GM10266 (cell line): ENCODE measurements around the gene GIGYF1.
"Not testable (repeated sequence)": the region's sequence is repeated elsewhere in the genome, so short reads cannot be mapped to it uniquely, and the experiment has no call there.

Source experiments
- DNase-seq: peaks from one replicate; pipeline ENCODE4 v3.0.0; 2012; ENCODE audit errors: extremely low spot score
- TF ChIP-seq, protein P1 (sequence below): IDR thresholded peaks from 2 replicates; pipeline ENCODE4 v1.5.1; 2012; ENCODE audit warnings: mild to moderate bottlenecking, low read depth; ENCODE audit not compliant: control insufficient read depth, insufficient read depth; ENCODE audit errors: missing control alignments

The GIGYF1 gene

DNA sequence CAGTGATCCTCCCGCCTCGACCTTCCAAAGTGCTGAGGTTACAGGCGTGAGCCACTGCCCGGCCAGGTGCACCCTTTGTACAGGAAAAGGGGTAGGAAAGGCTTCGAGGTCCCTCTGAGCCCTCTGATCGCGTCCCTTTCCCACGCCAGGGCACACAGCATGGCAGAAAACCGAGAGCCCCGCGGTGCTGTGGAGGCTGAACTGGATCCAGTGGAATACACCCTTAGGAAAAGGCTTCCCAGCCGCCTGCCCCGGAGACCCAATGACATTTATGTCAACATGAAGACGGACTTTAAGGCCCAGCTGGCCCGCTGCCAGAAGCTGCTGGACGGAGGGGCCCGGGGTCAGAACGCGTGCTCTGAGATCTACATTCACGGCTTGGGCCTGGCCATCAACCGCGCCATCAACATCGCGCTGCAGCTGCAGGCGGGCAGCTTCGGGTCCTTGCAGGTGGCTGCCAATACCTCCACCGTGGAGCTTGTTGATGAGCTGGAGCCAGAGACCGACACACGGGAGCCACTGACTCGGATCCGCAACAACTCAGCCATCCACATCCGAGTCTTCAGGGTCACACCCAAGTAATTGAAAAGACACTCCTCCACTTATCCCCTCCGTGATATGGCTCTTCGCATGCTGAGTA, 12.7 kb upstream of the GIGYF1 start:
- DNase-seq = no peak

DNA sequence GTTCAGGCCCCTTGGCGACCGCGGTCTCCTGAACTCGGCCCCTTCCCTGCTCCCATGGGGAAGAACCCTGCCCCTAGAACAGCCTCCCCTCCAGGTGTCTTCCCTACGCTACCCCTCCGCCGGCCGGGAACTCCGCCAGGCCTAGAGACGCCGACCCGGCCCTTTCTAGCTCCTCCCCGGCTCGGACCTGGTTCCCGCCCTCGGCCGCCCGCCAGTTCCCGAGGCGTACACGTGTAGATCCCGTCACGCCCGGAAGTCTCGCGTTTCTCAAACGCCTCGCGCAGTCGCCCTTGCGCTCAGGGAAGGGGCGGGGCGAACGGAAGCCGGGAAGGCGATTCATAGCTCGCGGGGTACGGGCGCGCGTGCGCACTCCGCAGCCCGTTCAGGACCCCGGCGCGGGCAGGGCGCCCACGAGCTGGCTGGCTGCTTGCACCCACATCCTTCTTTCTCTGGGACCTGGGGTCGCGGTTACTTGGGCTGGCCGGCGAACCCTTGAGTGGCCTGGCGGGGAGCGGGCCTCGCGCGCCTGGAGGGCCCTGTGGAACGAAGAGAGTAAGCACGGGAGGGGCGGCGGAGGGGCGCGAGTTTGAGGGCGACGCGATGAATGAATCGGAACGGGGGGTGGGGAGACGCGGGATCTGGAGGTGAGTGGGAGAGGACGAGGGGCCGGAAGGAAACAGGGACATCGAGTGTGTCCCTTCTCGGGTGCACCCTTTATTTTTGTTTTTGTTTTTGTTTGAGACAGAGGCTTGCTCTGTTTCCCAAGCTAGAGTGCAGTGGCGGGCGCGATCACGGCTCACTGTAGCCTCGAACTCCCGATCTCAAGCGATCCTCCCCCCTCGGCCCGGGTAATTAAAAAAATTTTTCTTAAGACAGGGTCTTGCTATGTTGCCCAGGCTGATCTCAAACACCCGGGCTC, 12.0 kb upstream of the GIGYF1 start, which contains the start of gene POP7:
POP7 (plus strand) TSS at position 369 of the 919 bp plus-strand sequence. CDS start 710 bp downstream, outside the sequence.
- TF ChIP-seq, protein P1, sequence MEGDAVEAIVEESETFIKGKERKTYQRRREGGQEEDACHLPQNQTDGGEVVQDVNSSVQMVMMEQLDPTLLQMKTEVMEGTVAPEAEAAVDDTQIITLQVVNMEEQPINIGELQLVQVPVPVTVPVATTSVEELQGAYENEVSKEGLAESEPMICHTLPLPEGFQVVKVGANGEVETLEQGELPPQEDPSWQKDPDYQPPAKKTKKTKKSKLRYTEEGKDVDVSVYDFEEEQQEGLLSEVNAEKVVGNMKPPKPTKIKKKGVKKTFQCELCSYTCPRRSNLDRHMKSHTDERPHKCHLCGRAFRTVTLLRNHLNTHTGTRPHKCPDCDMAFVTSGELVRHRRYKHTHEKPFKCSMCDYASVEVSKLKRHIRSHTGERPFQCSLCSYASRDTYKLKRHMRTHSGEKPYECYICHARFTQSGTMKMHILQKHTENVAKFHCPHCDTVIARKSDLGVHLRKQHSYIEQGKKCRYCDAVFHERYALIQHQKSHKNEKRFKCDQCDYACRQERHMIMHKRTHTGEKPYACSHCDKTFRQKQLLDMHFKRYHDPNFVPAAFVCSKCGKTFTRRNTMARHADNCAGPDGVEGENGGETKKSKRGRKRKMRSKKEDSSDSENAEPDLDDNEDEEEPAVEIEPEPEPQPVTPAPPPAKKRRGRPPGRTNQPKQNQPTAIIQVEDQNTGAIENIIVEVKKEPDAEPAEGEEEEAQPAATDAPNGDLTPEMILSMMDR = no peak
- DNase-seq = peak; percentile 97

More for the DNA sequence above, 12.7 kb upstream of the GIGYF1 start:
- TF ChIP-seq, protein P1 = no peak

DNA sequence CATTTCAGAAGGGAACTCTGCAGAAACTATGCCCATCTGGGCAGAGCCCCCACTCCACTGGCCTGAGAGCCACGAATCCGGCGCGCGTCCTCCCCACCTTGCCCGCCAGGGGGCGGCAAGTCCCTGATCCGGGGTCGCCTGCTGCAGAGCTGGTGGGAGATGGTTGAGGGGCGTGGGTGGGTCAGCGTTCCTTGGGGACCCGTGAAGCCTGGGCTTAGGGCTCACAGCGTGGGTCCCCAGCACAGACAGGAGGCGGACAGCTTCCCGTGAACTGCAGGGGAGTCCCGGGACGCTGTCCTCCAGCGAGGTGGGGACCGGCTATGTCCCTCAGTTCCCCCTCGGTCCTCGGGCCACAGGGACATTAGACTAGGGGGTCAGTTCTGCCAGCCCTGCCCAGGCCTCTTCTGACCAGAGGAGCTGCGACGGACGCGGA, 11.3 kb upstream of the GIGYF1 start:
- DNase-seq = peak; percentile 88
- TF ChIP-seq, protein P1 = peak; percentile 97

DNA sequence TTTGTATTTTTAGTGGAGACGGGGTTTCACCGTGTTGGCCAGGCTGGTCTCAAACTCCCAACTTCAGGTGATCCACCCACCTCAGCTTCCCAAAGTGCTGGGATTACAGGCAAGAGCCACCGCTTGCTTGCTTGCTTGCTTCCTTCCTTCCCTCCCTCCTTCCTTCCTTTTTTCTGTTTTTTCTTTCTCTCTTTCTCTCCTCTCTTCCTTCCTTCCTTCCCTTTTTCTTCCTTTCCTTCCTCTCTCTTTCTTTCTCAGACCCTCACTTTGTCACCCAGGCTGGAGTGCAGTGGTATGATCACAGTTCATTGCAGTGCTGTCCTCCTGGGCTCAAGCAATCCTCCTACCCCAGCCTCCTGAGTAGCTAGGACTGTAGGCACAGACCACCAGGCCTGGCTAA, 7.0 kb upstream of the GIGYF1 start:
- not testable (repeated sequence) for DNase-seq

GRCh38 chr7:100699018-100699417, 5.0 kb upstream of the GIGYF1 start:
- TF ChIP-seq, protein P1 = no peak
- DNase-seq = no peak

GRCh38 chr7:100696123-100696521, 2.1 kb upstream of the GIGYF1 start:
- DNase-seq = no peak
- TF ChIP-seq, protein P1 = no peak

DNA sequence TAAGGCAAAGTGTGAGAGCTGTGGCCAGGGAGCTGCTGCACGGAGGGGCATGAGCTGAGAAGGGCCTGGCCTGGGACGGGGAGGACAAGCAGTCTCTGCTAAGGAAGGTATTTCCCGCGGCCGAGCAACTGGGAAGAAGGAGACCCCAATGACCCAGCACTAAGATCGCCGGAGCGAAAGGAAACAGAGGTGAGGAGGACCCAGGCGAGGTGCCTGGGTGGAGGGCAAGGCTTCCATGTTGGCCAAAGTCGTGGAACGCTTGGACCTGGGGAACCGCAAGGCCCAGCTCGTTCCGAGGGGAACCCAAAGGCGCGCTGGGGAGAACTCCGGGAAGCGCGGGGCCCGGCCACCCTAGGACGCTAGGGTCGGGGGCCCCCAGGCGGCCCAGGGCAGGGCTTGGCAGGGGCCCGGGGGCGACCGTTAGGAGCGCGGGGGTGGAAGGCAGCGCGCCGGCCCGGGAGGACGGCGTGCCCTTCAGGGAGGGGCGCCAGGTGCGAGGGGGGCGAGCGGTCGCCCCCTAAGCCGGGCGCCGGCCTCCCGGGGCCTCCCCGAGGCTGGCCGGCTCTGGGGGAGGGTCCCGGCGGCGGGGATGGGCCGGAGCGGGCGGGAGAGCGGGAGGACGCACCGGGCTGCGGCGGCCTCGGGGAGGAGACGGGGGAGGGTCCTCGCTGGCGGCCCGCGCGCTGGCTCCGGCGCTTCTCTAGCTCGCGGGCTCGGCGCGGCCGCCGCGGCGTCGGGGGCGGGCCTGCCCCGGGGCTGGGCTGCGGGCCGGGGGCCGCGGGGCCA, 545 bp downstream of the GIGYF1 start:
- TF ChIP-seq, protein P1 = no peak

More for the DNA sequence above, 545 bp downstream of the GIGYF1 start:
- DNase-seq = peak; percentile 41
